HG03159 (cell line): ENCODE measurements around the gene TEK.
"Not testable (repeated sequence)": the region's sequence is repeated elsewhere in the genome, so short reads cannot be mapped to it uniquely, and the experiment has no call there.

ENCODE experiments used
- ATAC-seq: cut with Tn5 transposase; IDR thresholded peaks from one replicate; pipeline ENCODE4 v1.9.1; 2021; ENCODE audit warnings: mild to moderate bottlenecking, moderate library complexity; ENCODE audit not compliant: unreplicated experiment

Gene TEK

DNA sequence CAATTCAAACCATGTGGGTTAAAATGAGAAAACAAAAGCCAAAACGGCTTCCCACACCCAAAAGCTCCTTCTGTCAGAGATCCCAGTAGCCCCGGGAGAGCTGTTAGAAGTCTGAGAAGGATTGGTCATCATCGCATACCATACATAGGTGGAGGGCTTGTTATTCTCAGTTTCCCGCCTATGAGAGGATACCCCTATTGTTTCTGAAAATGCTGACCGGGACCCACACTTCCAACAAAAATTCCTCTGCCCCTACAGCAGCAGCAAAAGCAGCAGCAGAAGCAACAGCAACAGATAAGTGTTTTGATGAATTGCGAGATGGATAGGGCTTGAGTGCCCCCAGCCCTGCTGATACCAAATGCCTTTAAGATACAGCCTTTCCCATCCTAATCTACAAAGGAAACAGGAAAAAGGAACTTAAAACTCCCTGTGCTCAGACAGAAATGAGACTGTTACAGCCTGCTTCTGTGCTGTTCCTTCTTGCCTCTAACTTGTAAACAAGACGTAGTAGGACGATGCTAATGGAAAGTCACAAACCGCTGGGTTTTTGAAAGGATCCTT lies at the start of gene TEK:
TEK (plus strand) TSS at position 245 of the 561 bp plus-strand sequence. CDS start 366 bp downstream, outside the sequence.
- no peak for ATAC-seq

GRCh38 chr9:27059412-27059811 lies 49.6 kb upstream of the TEK start:
- ATAC-seq, result no peak

- ATAC-seq, result no peak
Measured at GRCh38 chr9:27059907-27060306, 49.1 kb upstream of the TEK start.

DNA sequence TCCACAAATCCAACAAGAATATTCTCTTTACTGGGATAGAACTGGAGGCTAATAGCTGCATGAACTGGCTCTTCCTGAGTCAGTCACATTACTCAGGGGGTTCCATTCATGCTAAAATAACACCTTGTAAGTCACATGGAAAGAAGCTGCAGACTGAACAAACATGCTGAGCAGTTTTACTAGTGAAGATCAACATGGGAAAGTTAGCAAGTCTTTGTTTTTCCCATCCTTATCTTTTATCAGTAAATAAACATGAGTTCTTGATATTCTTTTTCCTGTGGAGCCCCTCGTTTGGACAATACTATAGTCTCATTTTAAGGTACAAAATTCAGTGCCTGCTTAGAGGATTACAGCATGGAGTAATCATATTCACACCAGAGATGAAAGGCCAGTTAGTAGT lies 43.7 kb upstream of the TEK start:
- no peak for ATAC-seq

GRCh38 chr9:27073841-27074728 lies 34.9 kb upstream of the TEK start:
- ATAC-seq, result no peak

GRCh38 chr9:27078685-27079084 lies 30.3 kb upstream of the TEK start:
- no peak for ATAC-seq

DNA sequence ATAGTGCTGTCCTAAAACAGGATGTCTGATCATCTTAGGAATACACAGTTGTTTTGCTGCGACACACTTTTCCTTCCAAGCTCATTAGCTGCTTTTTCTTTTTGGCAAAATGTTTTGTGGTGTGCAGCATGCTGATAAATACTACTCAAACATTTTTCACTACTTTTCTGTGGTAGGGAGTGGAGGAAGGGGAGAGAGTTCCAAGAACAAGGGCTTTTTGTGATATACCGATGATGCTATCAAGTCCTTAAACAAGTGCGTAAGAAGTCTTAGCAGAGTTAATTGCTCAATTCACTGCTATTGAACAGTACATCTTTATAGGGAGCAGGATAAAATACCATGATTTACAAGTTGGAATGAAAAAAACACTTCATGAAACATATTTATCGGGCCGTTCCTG lies 23.6 kb upstream of the TEK start:
- ATAC-seq, result no peak

- ATAC-seq, result no peak
Measured at GRCh38 chr9:27086818-27087680, 22.0 kb upstream of the TEK start.

DNA sequence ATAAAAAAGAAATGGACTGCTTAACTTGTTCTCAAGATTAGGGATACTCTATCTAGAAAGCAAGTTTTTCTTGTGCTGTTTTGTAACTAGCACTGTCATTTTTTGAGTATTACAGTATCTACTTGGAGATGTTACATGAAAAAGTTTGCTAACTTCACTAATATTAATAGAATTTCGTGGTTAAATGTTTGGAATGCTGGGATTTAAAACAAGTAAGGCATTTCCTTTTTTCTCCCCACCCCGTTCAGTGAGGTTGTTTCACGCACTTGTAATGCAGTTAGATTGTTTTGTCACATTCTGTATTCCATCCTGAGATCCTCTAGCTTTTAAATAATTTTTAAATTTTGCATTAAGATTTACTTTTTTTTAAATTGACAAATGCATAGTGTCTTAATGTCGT lies 20.0 kb upstream of the TEK start:
- ATAC-seq, result no peak

- ATAC-seq, result no peak
Measured at GRCh38 chr9:27089706-27090105, 19.3 kb upstream of the TEK start.

GRCh38 chr9:27090231-27090630 lies 18.8 kb upstream of the TEK start:
- ATAC-seq, result no peak

- ATAC-seq, result no peak
Measured at GRCh38 chr9:27090711-27091110, 18.3 kb upstream of the TEK start.

- not testable (repeated sequence) for ATAC-seq
Measured at GRCh38 chr9:27092496-27092895, 16.5 kb upstream of the TEK start.

- ATAC-seq, result not testable (repeated sequence)
Measured at GRCh38 chr9:27093384-27094067, 15.5 kb upstream of the TEK start.

- ATAC-seq, result no peak
Measured at GRCh38 chr9:27094640-27095298, 14.3 kb upstream of the TEK start.

GRCh38 chr9:27107241-27107640 lies 1.8 kb upstream of the TEK start:
- no peak for ATAC-seq

- ATAC-seq, result no peak
Measured at GRCh38 chr9:27109621-27110020, 596 bp downstream of the TEK start.

DNA sequence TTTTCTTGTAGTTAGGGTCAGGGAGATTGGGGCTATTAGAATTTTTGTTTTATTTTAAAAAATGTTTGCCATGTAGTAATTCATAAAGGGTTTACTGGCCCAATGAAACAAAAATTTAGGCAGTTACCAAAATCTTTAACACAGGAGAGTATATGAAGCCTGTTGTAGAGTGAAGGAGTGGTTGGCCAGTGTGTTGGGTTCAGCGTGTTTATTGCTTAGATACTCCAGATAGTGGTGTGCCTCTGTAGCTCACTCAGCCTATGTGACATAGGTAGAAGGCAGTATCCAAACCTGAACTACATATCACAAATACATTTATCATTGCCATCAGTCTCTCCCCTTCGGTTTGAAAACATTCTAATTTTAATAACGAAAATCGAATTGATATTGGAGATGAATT lies 1.2 kb downstream of the TEK start:
- no peak for ATAC-seq

DNA sequence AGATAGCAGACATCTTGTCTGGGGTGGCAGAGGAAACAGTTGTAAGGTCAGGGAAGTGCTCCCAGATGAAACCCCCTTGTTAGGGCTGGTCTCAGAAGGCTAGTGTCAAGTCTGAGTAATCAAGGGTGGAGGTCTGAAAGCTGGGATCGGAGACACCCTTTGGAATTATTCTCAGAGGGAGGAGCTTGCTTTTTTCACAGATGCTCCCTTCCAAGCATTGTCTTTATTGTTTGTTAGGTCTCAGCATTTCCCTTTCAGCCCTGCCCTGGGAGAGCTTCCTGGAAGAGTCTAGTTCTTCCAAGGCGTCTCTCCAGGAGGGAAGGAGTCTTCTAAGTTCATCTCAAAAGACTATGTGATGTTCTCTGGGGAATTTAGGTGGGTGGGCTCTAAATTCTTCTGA lies 3.2 kb downstream of the TEK start:
- no peak for ATAC-seq

DNA sequence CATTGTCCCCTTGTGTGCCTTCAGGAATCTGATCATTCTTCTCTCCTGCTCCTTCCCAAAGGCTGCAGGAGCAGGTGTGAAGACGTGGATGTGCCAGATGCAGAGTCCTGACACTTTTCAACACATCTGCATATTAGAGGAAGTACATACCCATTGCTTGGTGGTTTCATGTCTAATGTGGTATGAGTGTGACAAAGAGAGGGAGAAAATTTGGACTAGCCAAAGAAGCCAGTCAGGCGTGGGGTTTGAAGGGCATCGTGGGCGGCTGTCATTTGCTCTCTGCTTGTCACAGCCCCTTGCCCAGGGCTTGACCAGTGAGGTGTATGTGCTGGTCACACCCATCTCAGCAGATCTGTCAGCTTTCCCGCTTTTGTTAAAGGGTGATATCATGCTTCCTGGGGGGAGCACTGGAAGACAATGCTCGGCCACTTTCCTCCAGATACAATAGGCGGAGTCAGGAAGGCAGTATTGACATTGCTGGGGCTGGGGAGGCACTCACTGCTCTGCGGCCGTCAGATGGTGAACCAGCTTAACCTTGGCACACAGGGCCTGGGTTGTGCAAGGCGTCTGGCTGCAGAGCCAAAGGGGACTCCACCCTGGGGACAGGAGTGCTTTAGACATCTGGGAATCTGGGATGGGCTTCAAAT lies 8.6 kb downstream of the TEK start:
- no peak for ATAC-seq
